ENCODE results near the gene PIGL.

GRCh38 chr17:16211590-16211989 is 5.4 kb upstream of the PIGL start:
- TF ChIP-seq, protein P1, sequence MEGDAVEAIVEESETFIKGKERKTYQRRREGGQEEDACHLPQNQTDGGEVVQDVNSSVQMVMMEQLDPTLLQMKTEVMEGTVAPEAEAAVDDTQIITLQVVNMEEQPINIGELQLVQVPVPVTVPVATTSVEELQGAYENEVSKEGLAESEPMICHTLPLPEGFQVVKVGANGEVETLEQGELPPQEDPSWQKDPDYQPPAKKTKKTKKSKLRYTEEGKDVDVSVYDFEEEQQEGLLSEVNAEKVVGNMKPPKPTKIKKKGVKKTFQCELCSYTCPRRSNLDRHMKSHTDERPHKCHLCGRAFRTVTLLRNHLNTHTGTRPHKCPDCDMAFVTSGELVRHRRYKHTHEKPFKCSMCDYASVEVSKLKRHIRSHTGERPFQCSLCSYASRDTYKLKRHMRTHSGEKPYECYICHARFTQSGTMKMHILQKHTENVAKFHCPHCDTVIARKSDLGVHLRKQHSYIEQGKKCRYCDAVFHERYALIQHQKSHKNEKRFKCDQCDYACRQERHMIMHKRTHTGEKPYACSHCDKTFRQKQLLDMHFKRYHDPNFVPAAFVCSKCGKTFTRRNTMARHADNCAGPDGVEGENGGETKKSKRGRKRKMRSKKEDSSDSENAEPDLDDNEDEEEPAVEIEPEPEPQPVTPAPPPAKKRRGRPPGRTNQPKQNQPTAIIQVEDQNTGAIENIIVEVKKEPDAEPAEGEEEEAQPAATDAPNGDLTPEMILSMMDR (IDR thresholded peaks at IDR 0.05): no peak
- TF ChIP-seq POLR2A (IDR thresholded peaks at IDR 0.05): no peak

All from uterus (tissue), 2 donors.